ENCODE data around the gene ANKRD6. TPM values are rescaled to one million over a fixed set of nuclear protein-coding genes. Genes with fewer than 3 reads are reported as not detected.

ANKRD6 gene
- total RNA-seq, 2 donors from 2014 or later = 3.8 to 7.9 TPM

DNA sequence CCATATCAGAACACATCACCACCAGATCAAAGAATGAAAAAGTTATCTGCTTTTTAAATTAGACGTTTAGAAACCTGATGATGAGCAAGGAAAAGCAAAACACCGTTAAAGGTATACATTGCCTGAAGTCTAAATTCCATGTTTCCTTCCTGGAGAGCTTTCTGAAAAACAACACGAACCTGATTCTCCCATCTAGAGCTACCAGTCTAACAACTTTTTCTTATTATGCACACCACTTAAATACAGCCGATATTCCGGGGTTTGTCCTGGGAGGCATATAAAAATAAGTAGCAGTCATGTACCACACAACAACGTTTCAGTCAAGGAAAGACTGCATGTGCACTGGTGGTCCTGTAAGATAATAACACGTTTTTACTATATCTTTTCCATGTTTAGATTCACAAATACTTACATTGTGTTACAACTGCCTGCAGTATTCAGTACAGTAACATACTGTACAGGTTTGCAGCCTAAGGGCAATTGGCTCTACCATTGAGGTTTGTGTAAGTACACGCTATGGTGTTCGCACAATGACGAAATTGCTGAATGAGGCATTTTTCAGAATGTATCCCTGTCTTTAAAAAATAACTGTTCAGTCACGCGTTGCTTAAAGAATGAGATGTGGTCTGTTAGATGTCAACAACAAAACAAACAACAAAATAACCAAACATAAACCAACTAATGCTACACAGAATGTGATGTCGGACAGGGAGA, 224.7 kb downstream of the ANKRD6 start:
- H3K9me3 ChIP-seq (ENCODE audit: control insufficient read depth, low read length, poor library complexity, severe bottlenecking) = no peaks in the 10 kb centered on the region
- peaks cover 6% of the 10 kb centered on the region for H3K36me3 Mint-ChIP-seq (ENCODE audit: low read depth)
- no peaks in the 10 kb centered on the region for H3K27me3 Mint-ChIP-seq
- no peak for DNase-seq
- no peak overlapping the region for H3K4me3 Mint-ChIP-seq
- ATAC-seq = no peak
- H3K27ac Mint-ChIP-seq = peak overlapping the region; percentile 68
- no peaks in the 10 kb centered on the region for H3K4me1 Mint-ChIP-seq

DNA sequence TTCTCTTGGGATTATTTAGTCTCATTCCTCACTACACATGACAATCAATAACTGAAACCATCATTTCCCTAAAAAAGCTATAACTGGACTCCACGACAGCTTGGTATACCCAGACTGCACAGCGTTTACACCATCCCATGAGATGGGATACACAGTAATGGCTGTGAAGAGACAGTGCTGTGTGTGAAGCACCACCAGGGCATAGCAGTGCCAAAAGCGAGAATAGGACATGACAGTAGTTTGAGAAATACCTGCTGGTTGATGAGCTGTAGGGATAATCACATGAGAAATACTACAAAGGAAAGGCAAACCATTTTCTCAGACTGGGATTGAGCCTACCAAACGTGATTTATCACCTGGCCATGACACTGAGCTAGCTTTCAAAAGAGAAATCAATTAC, 228.0 kb downstream of the ANKRD6 start:
- no peaks in the 10 kb centered on the region for H3K4me1 Mint-ChIP-seq
- DNase-seq (no peak), ATAC-seq (no peak)
- no peaks in the 10 kb centered on the region for H3K9me3 ChIP-seq (ENCODE audit: control insufficient read depth, low read length, poor library complexity, severe bottlenecking)
- no peak overlapping the region for H3K4me3 Mint-ChIP-seq
- no peak overlapping the region for H3K27ac Mint-ChIP-seq
- H3K27me3 Mint-ChIP-seq = no peaks in the 10 kb centered on the region
- peaks cover 10% of the 10 kb centered on the region for H3K36me3 Mint-ChIP-seq (ENCODE audit: low read depth)

GRCh38 chr6:89661559-89661958, 228.6 kb downstream of the ANKRD6 start:
- Mint-ChIP-seq H3K4me1 (no peaks in the 10 kb centered on the region), H3K27me3 (no peaks in the 10 kb centered on the region), H3K4me3 (no peak overlapping the region), H3K36me3 (ENCODE audit: low read depth) (peaks cover 10% of the 10 kb centered on the region), H3K27ac (no peak overlapping the region)
- no peak for DNase-seq
- H3K9me3 ChIP-seq (ENCODE audit: control insufficient read depth, low read length, poor library complexity, severe bottlenecking) = no peaks in the 10 kb centered on the region
- no peak for ATAC-seq

DNA sequence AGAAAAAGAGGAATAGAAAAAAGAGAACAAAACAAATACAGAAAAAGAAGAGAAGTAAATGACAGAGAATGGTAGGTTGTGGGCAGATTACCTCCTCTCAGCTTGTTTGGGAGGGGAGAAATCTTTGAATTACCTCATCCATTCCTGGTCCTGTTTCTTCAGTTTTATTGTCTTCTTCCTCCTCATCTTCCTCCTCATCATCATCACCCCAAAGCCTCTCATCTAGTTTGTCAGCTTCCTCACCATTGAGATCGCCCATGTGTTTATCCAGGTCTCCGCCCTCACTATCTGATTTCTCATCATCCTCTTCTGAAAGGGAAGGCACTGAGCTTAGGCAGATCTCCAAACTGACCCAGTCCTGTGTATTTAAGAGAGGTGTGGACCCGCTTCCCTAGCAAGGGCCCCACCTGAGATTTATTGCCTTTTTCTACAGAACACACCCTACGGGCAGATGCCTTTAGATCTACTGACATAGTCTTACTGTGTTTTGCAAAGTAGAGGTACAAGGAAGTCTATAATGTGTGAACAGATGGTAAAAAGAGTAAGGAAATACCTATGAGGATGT, 229.8 kb downstream of the ANKRD6 start:
- H3K4me1 Mint-ChIP-seq = no peaks in the 10 kb centered on the region
- no peaks in the 10 kb centered on the region for H3K9me3 ChIP-seq (ENCODE audit: control insufficient read depth, low read length, poor library complexity, severe bottlenecking)
- H3K4me3 Mint-ChIP-seq = no peak overlapping the region
- DNase-seq = no peak
- no peaks in the 10 kb centered on the region for H3K27me3 Mint-ChIP-seq
- peaks cover 10% of the 10 kb centered on the region for H3K36me3 Mint-ChIP-seq (ENCODE audit: low read depth)
- ATAC-seq = no peak
- H3K27ac Mint-ChIP-seq = no peak overlapping the region

- Mint-ChIP-seq H3K27me3 (no peaks in the 10 kb centered on the region), H3K27ac (peak overlapping the region; percentile 14), H3K36me3 (ENCODE audit: low read depth) (peaks cover 4% of the 10 kb centered on the region), H3K4me1 (no peaks in the 10 kb centered on the region), H3K4me3 (no peak overlapping the region)
- H3K9me3 ChIP-seq (ENCODE audit: control insufficient read depth, low read length, poor library complexity, severe bottlenecking) = no peaks in the 10 kb centered on the region
- ATAC-seq (no peak), DNase-seq (no peak)
Measured at GRCh38 chr6:89667872-89668556, 235.1 kb downstream of the ANKRD6 start.

- no peaks in the 10 kb centered on the region for H3K4me1 Mint-ChIP-seq
- H3K4me3 Mint-ChIP-seq = no peak overlapping the region
- no peak overlapping the region for H3K27ac Mint-ChIP-seq
- ATAC-seq = no peak
- DNase-seq = no peak
- H3K36me3 Mint-ChIP-seq (ENCODE audit: low read depth) = peaks cover 3% of the 10 kb centered on the region
- H3K27me3 Mint-ChIP-seq = no peaks in the 10 kb centered on the region
- no peaks in the 10 kb centered on the region for H3K9me3 ChIP-seq (ENCODE audit: control insufficient read depth, low read length, poor library complexity, severe bottlenecking)
Measured at GRCh38 chr6:89669002-89669401, 236.1 kb downstream of the ANKRD6 start.

- Mint-ChIP-seq H3K36me3 (ENCODE audit: low read depth) (peaks cover 3% of the 10 kb centered on the region), H3K27me3 (no peaks in the 10 kb centered on the region), H3K4me3 (no peak overlapping the region), H3K27ac (no peak overlapping the region), H3K4me1 (no peaks in the 10 kb centered on the region)
- no peaks in the 10 kb centered on the region for H3K9me3 ChIP-seq (ENCODE audit: control insufficient read depth, low read length, poor library complexity, severe bottlenecking)
- DNase-seq (no peak), ATAC-seq (no peak)
Measured at GRCh38 chr6:89670935-89671565, 238.1 kb downstream of the ANKRD6 start.

DNA sequence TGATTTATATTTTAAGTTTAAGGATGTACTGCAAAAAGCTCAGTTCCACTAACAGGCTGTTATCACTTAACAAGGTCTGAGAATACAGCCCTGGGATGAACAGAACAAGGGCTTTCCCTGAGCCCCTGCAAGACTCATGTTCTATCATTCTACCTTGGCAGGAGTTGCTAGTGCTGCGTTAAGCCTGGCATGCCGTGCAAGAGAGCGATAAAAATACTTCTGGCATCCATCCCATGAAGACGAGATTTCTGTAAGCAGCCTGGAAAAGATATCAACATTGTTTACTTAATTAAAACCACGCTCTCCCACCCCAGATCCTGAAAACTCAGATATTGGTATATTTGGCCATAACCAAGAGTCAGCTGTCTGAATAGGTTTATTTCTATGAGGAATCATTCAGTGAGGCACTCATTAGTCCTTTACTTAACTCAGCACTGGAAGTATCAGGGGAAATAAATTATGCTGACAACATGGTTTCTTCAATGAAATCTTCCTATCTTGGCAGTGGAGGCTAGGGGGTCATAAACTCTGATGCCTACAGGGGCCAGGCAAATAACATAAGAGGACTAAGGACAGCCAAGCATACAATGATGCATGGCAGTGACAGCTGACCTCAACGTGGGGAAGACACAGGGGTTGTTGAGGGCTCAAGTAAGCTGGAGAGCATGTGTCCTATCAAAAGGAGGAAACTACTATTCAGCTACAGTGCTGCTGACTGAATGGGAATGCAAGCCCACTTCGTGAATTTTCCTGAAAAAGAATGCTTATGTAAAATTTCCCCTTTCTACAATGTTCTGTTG, 243.2 kb downstream of the ANKRD6 start:
- H3K27me3 Mint-ChIP-seq = no peaks in the 10 kb centered on the region
- ATAC-seq = no peak
- H3K36me3 Mint-ChIP-seq (ENCODE audit: low read depth) = peaks cover 7% of the 10 kb centered on the region
- H3K9me3 ChIP-seq (ENCODE audit: control insufficient read depth, low read length, poor library complexity, severe bottlenecking) = no peaks in the 10 kb centered on the region
- no peak for DNase-seq
- H3K27ac Mint-ChIP-seq = peak overlapping the region; percentile 32
- H3K4me1 Mint-ChIP-seq = no peaks in the 10 kb centered on the region
- no peak overlapping the region for H3K4me3 Mint-ChIP-seq

- Mint-ChIP-seq H3K27ac (no peak overlapping the region), H3K4me3 (no peak overlapping the region), H3K4me1 (no peaks in the 10 kb centered on the region)
Measured at GRCh38 chr6:89678531-89678930, 245.6 kb downstream of the ANKRD6 start.

GRCh38 chr6:89679215-89680120, 246.5 kb downstream of the ANKRD6 start:
- no peak overlapping the region for H3K4me3 Mint-ChIP-seq
- DNase-seq = no peak
- no peaks in the 10 kb centered on the region for H3K4me1 Mint-ChIP-seq
- H3K9me3 ChIP-seq (ENCODE audit: control insufficient read depth, low read length, poor library complexity, severe bottlenecking) = no peaks in the 10 kb centered on the region
- H3K27ac Mint-ChIP-seq = no peak overlapping the region
- peaks cover 7% of the 10 kb centered on the region for H3K36me3 Mint-ChIP-seq (ENCODE audit: low read depth)
- H3K27me3 Mint-ChIP-seq = no peaks in the 10 kb centered on the region
- no peak for ATAC-seq

More at GRCh38 chr6:89678531-89678930, 245.6 kb downstream of the ANKRD6 start:
- ATAC-seq = no peak
- no peaks in the 10 kb centered on the region for H3K27me3 Mint-ChIP-seq
- H3K36me3 Mint-ChIP-seq (ENCODE audit: low read depth) = peaks cover 7% of the 10 kb centered on the region
- DNase-seq = no peak
- no peaks in the 10 kb centered on the region for H3K9me3 ChIP-seq (ENCODE audit: control insufficient read depth, low read length, poor library complexity, severe bottlenecking)

GRCh38 chr6:89680150-89680549, 247.2 kb downstream of the ANKRD6 start:
- no peak overlapping the region for H3K27ac Mint-ChIP-seq
- DNase-seq = no peak
- H3K27me3 Mint-ChIP-seq = no peaks in the 10 kb centered on the region
- no peak for ATAC-seq
- H3K4me3 Mint-ChIP-seq = no peak overlapping the region
- peaks cover 7% of the 10 kb centered on the region for H3K36me3 Mint-ChIP-seq (ENCODE audit: low read depth)
- H3K4me1 Mint-ChIP-seq = no peaks in the 10 kb centered on the region
- H3K9me3 ChIP-seq (ENCODE audit: control insufficient read depth, low read length, poor library complexity, severe bottlenecking) = no peaks in the 10 kb centered on the region

DNA sequence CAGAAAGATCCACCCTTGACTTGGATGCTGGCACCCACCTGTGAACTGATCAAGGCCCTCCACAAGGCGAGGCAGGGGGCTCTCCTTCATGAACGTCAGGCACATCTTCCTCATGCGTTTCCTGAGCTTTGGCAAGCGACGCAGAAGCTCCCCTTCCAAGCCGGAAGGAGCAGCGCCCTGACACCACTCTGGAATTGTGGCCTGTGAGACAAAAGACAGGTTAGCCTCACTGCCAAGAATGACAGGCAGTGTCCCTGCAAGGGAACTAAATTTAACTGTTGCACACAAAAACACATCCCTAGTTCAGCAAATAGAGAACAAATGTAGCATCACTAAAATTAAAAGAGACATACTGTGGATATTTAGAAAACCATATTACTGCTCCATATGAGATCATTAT, 247.6 kb downstream of the ANKRD6 start:
- Mint-ChIP-seq H3K4me3 (no peak overlapping the region), H3K36me3 (ENCODE audit: low read depth) (peaks cover 7% of the 10 kb centered on the region), H3K27me3 (no peaks in the 10 kb centered on the region), H3K4me1 (no peaks in the 10 kb centered on the region), H3K27ac (no peak overlapping the region)
- no peaks in the 10 kb centered on the region for H3K9me3 ChIP-seq (ENCODE audit: control insufficient read depth, low read length, poor library complexity, severe bottlenecking)
- no peak for DNase-seq
- ATAC-seq = no peak

Data from T-helper 17 cell (primary cell).